ENCODE data around the gene CCT2.
"Not testable (repeated sequence)": the region's sequence is repeated elsewhere in the genome, so short reads cannot be mapped to it uniquely, and the experiment has no call there.

Gene CCT2

GRCh38 chr12:69588527-69588926 is 3.3 kb downstream of the CCT2 start:
- DNase-seq (ENCODE audit: low read depth in 1 of 2, low spot score in 1 of 2), result no peak

DNA sequence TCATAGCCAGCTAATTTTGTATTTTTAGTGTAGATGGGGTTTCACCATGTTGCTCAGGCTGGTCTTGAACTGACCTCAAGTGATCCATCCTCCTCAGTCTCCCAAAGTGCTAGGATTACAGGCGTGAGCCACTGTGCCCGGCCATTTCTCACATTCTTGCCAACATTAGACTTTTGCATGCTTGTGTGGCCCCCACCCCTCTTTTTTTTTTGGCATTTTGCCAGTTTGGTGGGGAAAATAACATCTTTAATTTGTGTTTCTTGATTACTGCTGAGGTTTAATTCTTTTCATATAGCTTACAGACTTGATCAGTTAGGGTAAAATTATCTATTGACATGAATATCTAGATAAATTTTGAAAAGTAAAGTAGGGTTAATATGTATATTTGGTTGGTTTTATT is 3.8 kb downstream of the CCT2 start:
- no peak for DNase-seq (ENCODE audit: low read depth in 1 of 2, low spot score in 1 of 2)

DNA sequence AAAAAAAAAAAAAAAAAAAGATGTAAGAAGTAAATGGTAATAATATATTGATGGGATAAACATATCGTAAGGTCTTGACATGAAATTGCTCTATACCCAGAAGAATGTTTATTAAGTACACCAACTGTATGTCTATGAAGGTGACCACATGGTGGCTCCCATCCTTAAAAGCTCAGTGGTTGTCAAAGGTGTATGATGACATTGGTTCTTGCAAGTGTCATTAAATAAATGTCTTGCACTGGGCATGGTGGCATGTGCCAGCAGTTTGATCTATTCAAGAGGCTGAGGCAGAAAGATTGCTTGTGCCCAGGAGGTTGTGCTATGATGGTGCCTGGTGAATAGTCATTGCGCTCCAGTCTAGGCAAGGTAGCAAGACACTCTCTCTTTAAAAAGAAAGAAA is 10.4 kb downstream of the CCT2 start:
- no peak for DNase-seq (ENCODE audit: low read depth in 1 of 2, low spot score in 1 of 2)

DNA sequence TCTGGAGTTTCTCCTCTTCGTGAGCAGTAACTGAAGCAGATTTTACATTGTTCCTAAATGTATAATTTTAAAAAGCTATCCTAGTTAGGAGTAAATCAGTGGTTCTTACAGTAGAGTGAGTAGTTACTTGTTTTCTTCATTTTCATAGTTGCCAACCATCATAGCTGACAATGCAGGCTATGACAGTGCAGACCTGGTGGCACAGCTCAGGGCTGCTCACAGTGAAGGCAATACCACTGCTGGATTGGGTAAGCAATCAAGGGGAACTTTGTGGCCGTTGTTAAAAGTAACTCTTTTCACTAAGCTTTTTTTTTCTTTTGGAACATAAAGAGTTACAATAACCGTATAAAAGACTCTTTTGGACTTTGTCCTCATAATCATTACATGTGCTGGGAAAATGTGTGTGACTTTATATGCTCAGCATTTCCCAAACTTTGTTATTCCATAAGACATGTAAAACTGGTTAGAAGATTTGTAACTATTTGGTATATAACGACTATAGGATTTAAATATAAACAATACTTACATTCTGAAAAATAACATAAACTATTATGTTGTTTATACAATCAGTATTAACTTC is 13.0 kb downstream of the CCT2 start:
- DNase-seq (ENCODE audit: low read depth in 1 of 2, low spot score in 1 of 2), result no peak

- no peak for DNase-seq (ENCODE audit: low read depth in 1 of 2, low spot score in 1 of 2)
Observed at GRCh38 chr12:69600804-69601203, 15.5 kb downstream of the CCT2 start.

DNA sequence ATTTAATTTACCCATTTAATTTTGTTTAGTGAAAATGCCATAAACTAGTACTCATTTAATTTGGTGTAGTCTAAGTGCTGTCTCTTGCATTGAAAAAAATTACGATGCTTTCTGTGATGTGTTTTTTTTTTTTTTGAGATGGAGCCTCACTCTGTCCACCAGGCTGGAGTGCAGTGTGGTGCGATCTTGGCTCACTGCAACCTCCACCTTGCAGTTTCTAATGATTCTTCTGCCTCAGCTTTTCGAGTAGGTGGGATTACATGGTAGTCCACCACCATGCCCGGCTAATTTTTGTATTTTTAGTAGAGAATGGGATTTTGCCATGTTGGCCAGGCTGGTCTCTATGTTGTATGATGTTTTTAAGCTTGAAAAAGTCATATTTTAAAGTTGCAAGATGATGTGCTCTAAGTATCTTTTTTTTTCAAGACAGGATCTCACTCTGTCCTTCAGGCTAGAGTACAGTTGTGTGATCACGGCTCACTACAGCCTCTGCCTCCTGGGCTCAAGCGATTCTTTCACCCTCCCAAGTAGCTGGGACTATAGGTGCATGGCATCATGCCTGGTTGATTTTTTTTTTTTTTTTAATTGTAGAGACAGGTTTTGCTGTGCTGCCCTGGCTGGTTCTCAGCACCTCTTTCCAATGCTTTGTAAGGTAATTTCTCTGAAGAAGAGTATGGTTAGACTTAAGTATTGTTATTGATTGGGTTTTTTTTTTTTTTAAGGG is 16.9 kb downstream of the CCT2 start:
- DNase-seq (ENCODE audit: low read depth in 1 of 2, low spot score in 1 of 2), result no peak

DNA sequence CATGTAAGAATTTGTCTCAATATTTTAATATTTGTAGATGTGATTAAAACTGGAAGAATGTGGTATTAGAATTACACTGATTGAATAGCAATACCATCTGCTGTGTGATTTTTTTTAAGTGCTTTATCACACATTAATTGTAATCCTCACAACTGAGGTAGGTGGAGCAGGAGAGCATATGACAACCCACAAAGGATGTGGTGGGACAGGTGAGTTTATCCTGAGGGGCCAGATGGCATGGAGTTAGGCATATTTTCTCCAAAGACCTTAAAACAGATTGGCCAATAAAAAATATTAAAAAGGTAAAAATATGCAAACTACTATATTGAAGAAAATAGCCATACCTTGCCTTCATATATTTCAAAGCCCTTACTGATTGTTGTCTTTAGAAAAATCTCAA is 17.7 kb downstream of the CCT2 start:
- DNase-seq (ENCODE audit: low read depth in 1 of 2, low spot score in 1 of 2), result no peak

DNA sequence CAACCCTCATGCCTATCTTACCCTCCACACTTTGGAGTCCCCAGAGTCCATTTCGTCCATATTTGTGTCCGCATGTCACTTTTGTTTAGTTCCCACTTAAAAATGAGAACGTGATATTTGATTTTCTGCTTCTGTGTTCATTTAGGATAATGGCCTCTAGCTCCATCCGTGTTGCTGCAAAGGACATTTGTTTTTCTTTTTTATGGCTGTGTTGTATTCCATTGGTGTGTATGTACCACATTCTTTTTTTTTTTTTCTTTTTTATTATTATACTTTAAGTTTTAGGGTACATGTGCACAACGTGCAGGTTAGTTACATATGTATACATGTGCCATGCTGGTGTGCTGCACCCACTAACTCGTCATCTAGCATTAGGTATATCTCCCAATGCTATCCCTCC is 18.3 kb downstream of the CCT2 start:
- DNase-seq (ENCODE audit: low read depth in 1 of 2, low spot score in 1 of 2), result not testable (repeated sequence)

- not testable (repeated sequence) for DNase-seq (ENCODE audit: low read depth in 1 of 2, low spot score in 1 of 2)
Observed at GRCh38 chr12:69604275-69604674, 19.0 kb downstream of the CCT2 start.

GRCh38 chr12:69608114-69608513 is 22.9 kb downstream of the CCT2 start:
- DNase-seq (ENCODE audit: low read depth in 1 of 2, low spot score in 1 of 2), result no peak

- no peak for DNase-seq (ENCODE audit: low read depth in 1 of 2, low spot score in 1 of 2)
Observed at GRCh38 chr12:69610126-69610525, 24.9 kb downstream of the CCT2 start.

GRCh38 chr12:69610729-69611128 is 25.5 kb downstream of the CCT2 start, which contains the start of gene LRRC10:
Gene LRRC10, minus strand, starts transcription at chr12:69610907. Its CDS starts 69 bp downstream, at chr12:69610838.
- DNase-seq (ENCODE audit: low read depth in 1 of 2, low spot score in 1 of 2), result no peak

- DNase-seq (ENCODE audit: low read depth in 1 of 2, low spot score in 1 of 2), result no peak
Observed at GRCh38 chr12:69613351-69613750, 28.1 kb downstream of the CCT2 start.

DNA sequence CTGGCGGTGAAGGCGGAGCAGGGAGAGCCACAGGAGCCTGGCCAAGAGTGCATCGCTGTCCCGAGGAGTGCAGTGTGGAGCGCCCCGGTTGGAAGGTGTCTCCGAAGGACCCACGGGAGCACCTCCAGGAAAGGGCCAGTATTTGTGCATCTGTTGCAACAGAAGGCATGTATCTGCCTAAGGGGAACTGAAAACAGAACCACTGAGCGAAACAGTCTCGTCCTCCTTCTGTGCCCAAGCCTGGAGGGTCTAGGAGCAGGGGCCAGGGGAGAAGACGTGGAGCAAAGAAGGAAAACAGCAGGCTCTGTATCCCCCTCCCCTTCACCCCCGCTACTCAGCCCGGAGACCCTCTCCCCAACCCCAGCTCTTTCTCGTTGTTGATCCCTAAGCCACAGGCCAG is 30.8 kb downstream of the CCT2 start:
- DNase-seq (ENCODE audit: low read depth in 1 of 2, low spot score in 1 of 2), result no peak

DNA sequence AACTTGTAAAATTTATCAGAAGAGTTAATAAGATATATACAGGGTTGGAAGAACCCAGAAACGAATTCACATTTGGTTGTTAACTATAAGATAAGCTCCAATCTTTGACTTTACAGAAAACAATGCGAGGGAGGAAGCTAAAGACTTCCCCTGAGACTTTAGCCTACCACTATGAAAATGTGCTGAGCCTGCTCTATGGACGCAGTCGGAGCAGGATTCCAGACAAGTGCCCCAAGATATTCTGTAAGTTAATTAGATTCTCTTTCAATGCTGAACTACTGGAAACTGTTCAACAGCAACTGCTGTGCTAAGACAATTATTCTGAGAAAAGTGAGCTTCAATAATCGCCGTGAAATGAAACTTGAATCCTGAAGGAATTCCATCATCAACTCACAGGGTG is 33.8 kb downstream of the CCT2 start:
- no peak for DNase-seq (ENCODE audit: low read depth in 1 of 2, low spot score in 1 of 2)

GRCh38 chr12:69620077-69620476 is 34.8 kb downstream of the CCT2 start:
- no peak for DNase-seq (ENCODE audit: low read depth in 1 of 2, low spot score in 1 of 2)

DNA sequence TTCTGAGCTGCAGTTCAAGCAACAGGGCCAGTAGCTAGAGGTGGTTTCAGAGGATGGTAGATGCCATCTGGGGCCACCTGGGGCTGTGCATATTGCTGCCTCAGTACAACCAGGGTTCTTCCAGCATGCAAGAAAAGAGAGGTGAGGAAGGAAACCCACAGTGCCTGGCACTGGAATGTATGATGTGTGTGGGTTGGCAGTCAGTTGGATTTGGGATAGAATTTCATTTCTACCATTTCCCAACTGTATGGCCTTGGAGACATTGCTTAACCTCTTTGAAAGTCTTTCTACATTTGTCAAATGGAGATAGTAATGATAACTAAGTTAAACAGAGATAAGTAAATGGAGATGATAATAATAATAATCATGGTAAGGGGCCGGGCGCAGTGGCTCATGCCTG is 35.7 kb downstream of the CCT2 start:
- DNase-seq (ENCODE audit: low read depth in 1 of 2, low spot score in 1 of 2), result no peak

DNA sequence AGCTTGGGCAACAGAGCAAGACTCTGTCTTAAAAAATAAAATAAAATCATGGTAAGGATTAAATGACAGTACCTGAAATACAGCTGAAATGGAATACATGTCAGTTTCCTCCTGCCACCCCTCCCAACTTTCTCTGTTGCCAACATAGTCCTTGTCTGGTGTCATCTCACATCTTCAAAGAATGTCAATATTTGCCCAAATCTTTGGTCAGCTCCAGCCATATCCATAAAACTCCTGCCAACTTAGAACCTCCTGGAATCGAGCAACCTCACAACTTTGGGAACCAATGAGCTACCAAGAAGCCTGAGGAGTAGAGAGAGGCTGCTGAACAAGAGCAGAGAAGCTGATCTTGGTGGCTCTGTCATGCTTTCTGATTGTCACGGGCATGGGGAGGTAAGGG is 36.3 kb downstream of the CCT2 start:
- DNase-seq (ENCODE audit: low read depth in 1 of 2, low spot score in 1 of 2), result no peak

- DNase-seq (ENCODE audit: low read depth in 1 of 2, low spot score in 1 of 2), result no peak
Observed at GRCh38 chr12:69623970-69624369, 38.7 kb downstream of the CCT2 start.

DNA sequence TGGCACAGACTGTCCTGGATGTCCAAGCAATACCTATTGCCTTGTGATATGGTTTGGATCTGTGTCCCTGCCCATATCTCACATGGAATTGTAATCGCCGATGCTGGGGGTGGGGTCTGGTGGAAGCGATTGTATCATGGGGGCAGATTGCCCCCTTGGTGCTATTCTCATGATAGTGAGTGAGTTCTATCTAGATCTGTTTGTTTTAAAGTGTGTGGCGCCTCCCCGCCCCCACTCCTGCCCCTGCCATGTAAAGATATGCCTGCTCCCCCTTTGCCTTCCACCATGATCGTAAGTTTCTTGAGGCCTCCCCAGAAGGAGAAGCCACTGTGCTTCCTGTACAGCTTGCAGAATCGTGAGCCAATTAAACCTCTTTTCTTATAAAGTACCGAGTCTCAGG is 42.2 kb downstream of the CCT2 start:
- DNase-seq (ENCODE audit: low read depth in 1 of 2, low spot score in 1 of 2), result no peak

- DNase-seq (ENCODE audit: low read depth in 1 of 2, low spot score in 1 of 2), result no peak
Observed at GRCh38 chr12:69630191-69630590, 44.9 kb downstream of the CCT2 start.

DNA sequence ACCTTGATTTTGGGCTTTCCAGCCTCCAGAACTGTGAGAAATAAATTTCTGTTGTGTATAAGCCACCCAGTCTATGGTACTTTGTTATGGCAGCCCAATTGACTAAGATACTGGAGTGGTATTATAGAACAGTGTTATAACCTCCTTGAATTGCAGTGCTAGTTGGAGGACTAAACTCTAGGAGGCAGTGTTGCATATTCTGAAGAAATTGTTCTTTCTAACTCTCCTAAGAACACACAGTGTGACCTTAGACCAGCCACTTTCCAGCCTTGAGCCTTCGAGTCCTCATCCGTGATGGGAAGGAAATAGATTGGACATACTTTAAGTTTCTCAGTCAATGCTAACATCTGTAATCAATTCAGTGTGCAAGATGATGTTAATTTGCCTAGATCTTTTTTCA is 47.8 kb downstream of the CCT2 start:
- no peak for DNase-seq (ENCODE audit: low read depth in 1 of 2, low spot score in 1 of 2)

DNA sequence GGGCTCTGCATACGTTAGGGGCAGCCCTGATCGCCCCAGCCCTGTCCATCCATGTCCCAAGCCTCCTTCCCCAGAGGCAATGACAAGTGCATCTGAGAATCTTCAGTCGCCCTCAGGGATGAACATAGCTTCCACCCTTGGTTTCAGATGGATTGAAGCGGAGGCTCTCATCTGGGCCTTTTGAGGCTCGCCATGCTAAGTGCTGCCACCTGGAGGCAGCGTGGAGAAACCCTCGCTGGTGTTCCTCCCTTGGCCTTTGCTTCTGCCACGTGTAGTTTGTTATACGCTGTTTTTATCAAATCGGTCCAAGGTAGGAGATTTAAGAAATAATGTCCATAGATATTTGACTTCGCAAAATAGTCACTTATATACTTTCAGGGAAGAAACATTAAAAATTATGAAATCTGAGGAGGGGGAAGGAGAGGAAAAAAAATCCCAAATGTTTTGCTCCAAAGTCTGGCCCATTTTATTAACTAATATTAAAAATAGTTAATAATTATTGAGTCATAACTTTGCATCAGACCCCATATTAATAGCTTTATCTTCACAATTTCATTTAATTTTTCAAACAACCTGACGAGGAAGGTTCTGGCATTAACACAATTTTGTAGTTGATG is 54.2 kb downstream of the CCT2 start:
- peak in 1 of 2 donors; percentile 39 for DNase-seq (ENCODE audit: low read depth in 1 of 2, low spot score in 1 of 2)

Measured in stimulated activated CD4-positive, alpha-beta T cell treated with anti-CD3 and anti-CD28 coated beads, Interleukin-15, amount 100 ng/mL, for 1 hour (primary cell).